Tibial nerve (tissue), 4 donors: ENCODE measurements around the gene NANOG.
"Not testable (repeated sequence)": the region's sequence is repeated elsewhere in the genome, so short reads cannot be mapped to it uniquely, and the experiment has no call there.

ENCODE experiments used
- CTCF ChIP-seq, 5 experiments: fragments of 200-600 bp in 3 of 5; fragments of 450-650 bp in 2 of 5; sonication (generic) in 3 of 5; IDR thresholded peaks; one replicate each; pipeline ENCODE4 v1.5.1; 2016 to 2019; ENCODE audit warnings: antibody characterized with exemption in 5 of 5, mild to moderate bottlenecking in 3 of 5, moderate library complexity in 2 of 5
- EP300 ChIP-seq, 2 donors: sonication (generic); formaldehyde crosslinking; IDR thresholded peaks; one replicate each; pipeline ENCODE4 v1.6.1; 2017; ENCODE audit warnings: antibody characterized with exemption in 2 of 2, mild to moderate bottlenecking in 1 of 2
- POLR2A ChIP-seq, 2 donors: fragments of 450-650 bp; IDR thresholded peaks; one replicate each; pipeline ENCODE4 v1.6.1; 2017; ENCODE audit warnings: antibody characterized with exemption in 2 of 2, mild to moderate bottlenecking in 2 of 2, moderate library complexity in 2 of 2

GRCh38 chr12:7788884-7789528, at the start of gene NANOG:
- TF ChIP-seq EP300, POLR2A, CTCF (IDR thresholded peaks at IDR 0.05): not testable (repeated sequence)
